GM18505 (cell line): ENCODE results near the gene SESN1.
"Not testable (repeated sequence)": the region's sequence is repeated elsewhere in the genome, so short reads cannot be mapped to it uniquely, and the experiment has no call there.

Experiments
- ATAC-seq: cut with Tn5 transposase; IDR thresholded peaks from one replicate; pipeline ENCODE4 v1.9.1; 2021; ENCODE audit not compliant: unreplicated experiment
- POLR2A ChIP-seq: IDR thresholded peaks from 4 replicates; pipeline ENCODE4 v1.6.1; 2011; ENCODE audit warnings: borderline replicate concordance; ENCODE audit not compliant: insufficient read depth, insufficient read length; ENCODE audit errors: extremely low read depth

Gene SESN1

DNA sequence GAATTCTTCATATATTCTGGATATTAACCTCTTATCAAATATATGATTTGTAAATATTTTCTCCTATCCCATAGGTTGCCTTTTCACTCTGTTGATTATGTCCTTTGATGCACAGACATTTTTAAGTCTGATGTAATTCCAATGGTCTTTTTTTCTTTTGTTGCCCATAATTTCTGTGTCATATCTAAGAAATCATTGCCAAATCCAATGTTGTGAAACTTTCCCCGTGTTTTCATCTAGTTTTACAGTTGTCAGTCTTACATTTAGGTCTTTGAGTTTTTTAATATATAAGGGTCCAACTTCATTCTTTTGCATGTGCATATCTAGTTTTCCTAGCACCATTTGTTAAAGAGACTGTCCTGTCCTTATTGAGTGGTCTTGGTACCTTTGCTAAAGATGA is 111.5 kb downstream of the SESN1 start:
- TF ChIP-seq POLR2A: no peak
- ATAC-seq: no peak

DNA sequence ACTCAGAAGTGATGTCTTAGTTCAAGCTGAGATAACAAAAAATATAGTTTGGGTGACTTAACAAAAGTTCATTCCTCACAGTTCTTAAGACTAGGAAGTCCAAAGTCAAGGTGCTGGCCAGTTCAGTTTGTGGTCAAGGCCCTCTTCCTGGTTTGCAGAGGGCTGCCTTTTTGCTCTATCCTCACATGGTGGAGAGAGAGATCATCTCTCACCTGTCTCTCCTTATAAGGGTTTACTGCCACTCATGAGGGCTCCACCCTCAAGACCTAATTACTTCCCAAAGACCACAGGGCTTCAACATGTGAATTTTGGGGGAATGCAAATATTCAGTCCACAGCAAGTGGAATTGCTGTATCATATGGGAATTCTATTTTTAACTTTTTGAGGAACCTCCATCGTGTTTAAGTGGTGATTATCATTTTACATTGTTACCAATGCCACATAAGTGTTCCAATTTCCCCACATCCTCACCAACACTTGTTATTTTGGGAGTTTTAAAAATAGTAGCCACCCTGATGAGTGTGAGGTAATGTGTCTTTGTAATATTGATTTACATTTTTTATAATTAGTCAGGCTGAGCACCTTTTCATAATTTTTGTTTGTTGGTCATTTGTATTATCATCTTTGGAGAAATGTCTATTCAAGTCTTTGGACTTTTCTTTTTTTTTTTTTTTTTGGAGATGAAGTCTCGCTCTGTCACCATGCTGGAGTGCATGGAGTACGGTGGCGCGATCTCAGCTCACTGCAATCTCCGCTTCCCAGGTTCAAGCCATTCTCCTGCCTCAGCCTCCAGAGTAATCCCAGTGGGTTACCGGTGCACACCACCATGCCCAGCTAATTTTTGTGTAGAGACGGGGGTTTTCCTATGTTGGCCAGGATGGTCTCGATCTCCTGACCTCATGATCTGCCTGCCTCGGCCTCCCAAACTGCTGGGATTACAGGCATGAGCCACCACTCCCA is 112.2 kb downstream of the SESN1 start:
- TF ChIP-seq POLR2A: no peak
- no peak for ATAC-seq

DNA sequence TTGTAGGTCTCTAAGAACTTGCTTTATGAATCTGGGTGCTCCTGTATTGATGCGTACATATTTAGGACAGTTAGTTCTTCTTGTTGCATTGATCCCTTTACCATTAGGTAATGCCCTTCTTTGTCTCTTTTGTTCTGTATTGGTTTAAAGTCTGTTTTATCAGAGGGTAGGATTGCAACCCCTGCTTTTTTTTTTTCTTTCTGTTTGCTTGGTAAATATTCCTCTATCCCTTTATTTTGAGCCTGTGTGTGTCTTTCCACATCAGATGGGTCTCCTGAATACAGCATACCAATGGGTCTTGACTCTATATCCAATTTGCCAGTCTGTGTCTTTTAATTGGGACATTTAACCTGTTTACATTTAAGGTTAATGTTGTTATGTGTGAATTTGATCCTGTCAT is 116.0 kb downstream of the SESN1 start:
- ATAC-seq: not testable (repeated sequence)

DNA sequence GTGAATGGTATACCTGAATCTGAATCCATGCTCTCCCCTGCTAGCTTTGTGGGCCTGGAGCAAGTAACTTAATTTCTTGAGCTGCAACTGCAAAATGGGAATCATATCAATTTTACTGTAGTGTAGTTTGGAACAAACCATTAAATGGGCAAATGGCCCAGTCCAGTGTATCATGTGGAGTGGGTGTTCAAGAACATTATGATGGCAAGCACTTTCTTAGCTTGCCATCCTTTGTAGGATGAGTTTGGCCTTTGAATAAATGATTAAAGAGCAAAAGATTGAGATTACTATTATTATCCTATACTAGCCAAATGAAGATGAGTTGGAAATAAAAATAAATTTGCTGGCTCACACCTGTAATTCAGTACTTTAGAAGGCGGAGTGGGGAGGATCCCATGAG is 120.4 kb downstream of the SESN1 start:
- no peak for ATAC-seq
- no peak for TF ChIP-seq POLR2A

DNA sequence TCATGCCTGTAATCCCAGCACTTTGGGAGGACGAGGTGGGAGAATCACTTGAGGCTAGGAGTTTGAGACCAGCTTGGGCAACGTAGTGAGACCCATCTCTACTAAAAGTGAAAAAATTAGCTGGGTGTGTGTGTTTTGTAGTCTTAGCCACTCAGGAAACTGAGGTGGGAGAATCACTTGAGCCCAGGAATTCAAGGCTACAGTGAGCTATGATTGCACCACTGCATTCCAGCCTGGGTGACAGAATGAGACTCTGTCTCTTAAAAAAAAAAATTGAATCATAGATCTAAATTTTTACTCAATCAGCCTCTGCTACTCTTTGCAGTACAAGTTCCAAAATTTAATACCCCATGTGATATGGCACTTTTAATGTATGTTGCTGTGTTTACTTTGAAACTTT is 124.9 kb downstream of the SESN1 start:
- no peak for ATAC-seq

DNA sequence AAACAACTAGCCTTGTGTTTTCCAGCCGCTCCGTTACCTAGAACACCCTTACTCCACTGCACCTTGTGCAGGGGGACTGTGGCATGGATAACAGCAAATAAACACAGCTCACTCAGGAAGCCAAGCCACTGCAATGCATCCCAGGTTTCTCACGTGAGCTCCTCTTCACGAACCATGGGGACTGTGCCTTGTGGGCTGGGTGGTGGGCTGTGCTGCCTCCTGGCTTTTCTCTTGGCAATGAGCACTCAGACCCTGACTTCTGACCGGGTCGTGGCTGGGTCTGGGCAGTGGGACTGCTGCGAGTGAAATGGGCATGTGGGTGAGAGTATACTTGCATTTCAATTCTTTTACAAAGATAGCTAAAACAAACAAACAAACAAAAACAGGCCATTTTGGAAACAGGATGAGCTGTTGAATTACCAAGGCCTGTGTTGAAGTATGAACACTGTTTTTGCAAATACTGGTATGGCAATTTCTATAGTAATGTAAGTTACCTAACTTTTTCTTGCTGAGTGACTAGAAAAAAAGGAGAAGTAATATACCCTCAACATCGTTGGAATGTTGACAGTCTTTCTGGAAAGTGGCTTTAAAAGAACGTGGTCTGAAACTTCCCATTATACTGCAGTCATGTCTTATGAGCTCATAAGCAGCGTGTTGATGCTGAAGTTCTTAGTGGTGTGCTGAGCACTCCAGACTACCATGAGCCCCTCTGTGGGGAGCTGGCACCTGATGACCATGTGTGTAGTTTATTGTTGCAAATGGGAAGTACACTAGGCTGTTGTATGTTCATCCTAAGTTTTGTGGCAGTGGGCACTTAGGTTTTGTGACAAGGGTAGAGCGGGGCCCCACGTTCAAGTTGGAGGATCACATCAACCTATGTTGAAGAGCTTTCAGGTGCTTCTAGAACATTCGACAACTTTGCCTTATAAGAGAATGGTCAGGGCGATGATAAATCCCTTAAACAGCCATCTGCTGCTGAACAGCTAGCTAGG is 126.0 kb downstream of the SESN1 start:
- TF ChIP-seq POLR2A: no peak
- no peak for ATAC-seq

More for the DNA sequence above, 124.9 kb downstream of the SESN1 start:
- no peak for TF ChIP-seq POLR2A

DNA sequence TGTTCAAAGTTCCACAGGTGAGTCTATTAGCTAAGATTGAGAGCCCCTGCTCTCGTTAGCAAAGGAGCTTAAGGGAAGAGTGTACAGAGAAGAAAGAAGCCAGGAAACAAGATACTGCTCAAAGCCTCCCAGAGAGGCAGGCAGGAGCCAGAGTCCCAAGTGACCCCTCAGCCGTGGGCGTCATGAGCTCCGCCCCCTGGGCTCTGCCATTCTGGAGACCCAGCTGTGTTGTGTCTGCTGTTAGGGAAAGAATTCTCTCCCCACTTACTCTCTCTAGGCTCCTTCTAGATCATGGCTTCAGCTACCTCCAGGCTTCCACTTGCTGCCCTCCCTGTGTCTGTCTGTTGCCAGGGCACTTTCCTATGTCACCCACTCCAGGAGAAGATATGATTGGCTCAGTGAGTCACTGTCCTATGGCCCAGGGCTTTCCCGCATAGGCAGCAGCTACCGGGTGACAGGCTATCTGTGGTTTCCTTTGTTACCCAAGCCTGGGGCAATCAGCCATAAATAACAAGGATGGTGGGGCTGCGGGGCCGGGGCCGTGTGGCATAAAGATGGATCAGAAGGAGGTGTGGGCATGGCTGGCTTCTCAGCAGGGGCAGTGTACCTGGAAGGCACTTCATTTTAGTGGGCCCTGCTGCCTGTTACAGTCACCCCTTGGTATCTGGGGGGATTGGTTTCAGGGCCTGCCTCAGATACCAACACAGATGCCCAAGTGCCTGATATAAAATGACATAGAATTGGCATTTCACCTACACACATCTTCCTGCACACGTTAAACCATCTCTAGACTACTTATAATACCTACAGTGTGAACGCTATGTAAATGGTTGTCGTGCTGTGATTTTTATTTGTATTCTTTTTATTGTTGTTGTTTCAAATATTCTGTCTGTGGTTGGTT is 127.5 kb downstream of the SESN1 start:
- no peak for TF ChIP-seq POLR2A
- no peak for ATAC-seq

DNA sequence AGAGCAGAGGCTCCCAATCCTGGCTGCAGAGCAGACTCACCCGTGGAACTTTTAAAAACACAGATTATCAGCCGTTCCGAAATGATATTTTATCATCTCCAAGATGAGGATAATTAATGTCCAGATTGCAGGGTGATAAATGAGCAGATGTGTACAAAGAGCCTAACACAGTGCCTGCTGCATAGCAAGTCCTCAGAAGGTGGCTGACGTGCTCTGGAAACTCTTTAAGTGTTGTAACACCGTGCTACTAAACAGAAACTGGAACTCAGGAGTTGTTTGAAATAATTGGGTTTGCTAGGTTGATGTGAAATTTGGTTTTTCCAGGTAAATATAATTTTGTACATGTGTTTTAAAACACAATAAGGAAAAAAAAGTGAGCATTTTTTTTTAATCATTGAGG is 128.4 kb downstream of the SESN1 start:
- no peak for TF ChIP-seq POLR2A
- no peak for ATAC-seq

DNA sequence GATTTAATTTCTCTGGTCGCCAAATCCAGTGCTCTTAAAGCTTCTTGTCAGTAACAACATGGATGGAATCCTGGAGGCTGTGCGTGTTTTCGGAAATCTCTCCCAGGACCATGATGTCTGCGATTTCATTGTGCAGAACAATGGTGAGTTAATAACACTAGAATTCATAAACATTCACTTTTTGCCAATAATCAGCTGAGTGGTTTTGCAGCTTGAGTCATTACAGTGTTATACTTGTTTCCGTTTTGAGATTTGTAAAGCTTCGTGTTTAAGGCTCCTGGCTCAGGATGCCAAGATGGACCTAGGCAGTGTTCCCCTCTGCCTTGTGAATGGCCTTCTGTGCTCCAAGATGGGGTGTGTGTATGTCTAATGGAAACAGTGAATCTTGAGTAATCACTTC is 132.7 kb downstream of the SESN1 start:
- TF ChIP-seq POLR2A: no peak
- no peak for ATAC-seq

DNA sequence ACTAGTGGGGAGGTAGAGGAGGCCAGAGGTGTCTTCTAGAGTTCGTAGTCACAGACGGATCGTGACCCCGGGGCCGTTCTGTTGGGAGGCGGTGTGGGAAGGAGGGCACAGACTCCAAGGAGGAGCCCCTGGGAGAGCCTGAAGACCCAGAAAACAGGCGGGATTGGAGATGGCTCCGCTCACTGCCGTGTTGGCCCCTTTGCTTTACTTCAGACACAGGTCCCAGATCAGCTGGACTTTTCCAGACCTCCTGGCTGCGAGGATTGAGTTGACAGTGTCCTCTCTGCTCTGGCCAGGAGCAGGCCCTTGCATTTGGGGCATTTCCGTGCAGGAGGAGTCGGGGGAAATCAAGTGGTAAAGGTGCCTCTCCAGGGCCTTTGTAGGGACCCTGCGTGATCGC is 133.6 kb downstream of the SESN1 start:
- no peak for TF ChIP-seq POLR2A
- no peak for ATAC-seq

DNA sequence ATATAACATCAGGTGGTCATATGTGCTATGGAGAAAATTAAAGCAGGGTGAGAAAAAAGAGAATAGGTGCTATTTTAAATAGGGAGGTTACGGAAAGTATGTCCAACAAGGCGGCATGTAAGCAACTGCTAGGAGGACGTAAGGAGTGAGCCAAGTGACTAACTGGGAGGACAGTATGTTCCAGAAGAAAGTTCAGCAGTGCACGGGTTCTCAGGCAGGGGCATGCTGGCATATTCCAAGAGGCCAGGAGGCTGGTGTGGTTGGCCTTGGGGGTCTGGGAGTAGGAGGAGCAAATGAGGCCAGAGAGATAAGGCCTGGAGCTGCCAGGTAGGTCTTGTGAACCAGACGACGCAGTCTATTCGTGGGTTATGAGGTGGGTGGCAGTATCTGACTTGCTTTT is 134.0 kb downstream of the SESN1 start:
- TF ChIP-seq POLR2A: no peak
- no peak for ATAC-seq

DNA sequence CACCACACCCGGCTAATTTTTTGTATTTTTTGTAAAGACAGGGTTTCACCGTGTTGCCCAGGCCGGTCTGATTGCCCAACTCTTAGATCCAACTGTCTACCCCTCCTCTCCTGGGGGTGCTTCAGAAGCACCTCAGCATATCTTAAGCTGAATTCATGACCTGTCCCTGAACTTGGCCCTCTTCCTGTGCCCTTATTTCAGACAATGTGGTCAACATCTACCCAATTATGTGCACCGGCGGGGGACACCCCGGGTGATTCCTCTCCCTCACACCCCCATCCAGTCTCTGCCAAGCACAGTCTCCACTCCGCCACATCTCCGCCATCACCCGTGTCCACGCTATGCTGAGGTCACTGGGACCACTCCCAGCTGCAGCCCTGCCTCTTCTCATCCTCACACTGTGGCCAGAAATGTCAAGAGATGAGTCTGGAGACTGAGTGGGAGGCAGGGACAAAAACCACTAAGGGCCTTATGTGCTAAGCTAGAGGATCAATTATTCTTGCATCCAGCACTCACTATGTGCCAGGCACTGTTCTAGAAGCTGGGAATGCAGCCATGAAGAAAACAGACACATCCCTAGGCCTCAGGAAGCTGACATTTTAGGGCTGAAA is 134.6 kb downstream of the SESN1 start:
- ATAC-seq: no peak
- TF ChIP-seq POLR2A: no peak
